ENCODE results near the gene PLCB1.
"Not testable (repeated sequence)": the region's sequence is repeated elsewhere in the genome, so short reads cannot be mapped to it uniquely, and the experiment has no call there.

The PLCB1 gene

GRCh38 chr20:8457978-8458377, 325.9 kb downstream of the PLCB1 start:
- no peaks in the 10 kb centered on the region for H3K9me2 ChIP-seq (replicated peaks; ENCODE audit: control insufficient read depth, low read length)
- H3K4me3 ChIP-seq (ENCODE audit: low read length): no peak overlapping the region
- H3K4me2 ChIP-seq (ENCODE audit: low read length): no peak overlapping the region
- no peaks in the 10 kb centered on the region for H3K79me2 ChIP-seq (ENCODE audit: control insufficient read depth, low read length)
- H3K9me3 ChIP-seq (ENCODE audit: control insufficient read depth, insufficient read depth, low read length): no peaks in the 10 kb centered on the region
- no peaks in the 10 kb centered on the region for H3K27me3 ChIP-seq (ENCODE audit: control insufficient read depth, low read length)
- no peak overlapping the region for H3K27ac ChIP-seq (ENCODE audit: low read depth, low read length)
- no peaks in the 10 kb centered on the region for H4K20me1 ChIP-seq (ENCODE audit: control insufficient read depth, insufficient read depth, low read depth, low read length)
- TF ChIP-seq EZH2phosphoT487 (IDR thresholded peaks at IDR 0.05; ENCODE audit: borderline replicate concordance, low read length) (no peak), CTCF (IDR thresholded peaks at IDR 0.05; ENCODE audit: low read depth, low read length, poor library complexity, severe bottlenecking) (no peak)
- no peaks in the 10 kb centered on the region for H3K4me1 ChIP-seq (ENCODE audit: control insufficient read depth, low read length)
- H3K36me3 ChIP-seq (ENCODE audit: control insufficient read depth, low read length): no peaks in the 10 kb centered on the region
- no peaks in the 10 kb centered on the region for H3F3A ChIP-seq (ENCODE audit: control insufficient read depth, insufficient read depth)

- no peaks in the 10 kb centered on the region for H4K20me1 ChIP-seq (ENCODE audit: control insufficient read depth, insufficient read depth, low read depth, low read length)
Observed at GRCh38 chr20:8461186-8461585, 329.1 kb downstream of the PLCB1 start.

GRCh38 chr20:8464368-8464767, 332.3 kb downstream of the PLCB1 start:
- Histone ChIP-seq H3K4me3 (ENCODE audit: low read length) (no peak overlapping the region), H4K20me1 (ENCODE audit: control insufficient read depth, insufficient read depth, low read depth, low read length) (no peaks in the 10 kb centered on the region), H3F3A (ENCODE audit: control insufficient read depth, insufficient read depth) (no peaks in the 10 kb centered on the region), H3K79me2 (ENCODE audit: control insufficient read depth, low read length) (no peaks in the 10 kb centered on the region), H3K9me3 (ENCODE audit: control insufficient read depth, insufficient read depth, low read length) (no peaks in the 10 kb centered on the region), H3K9me2 (replicated peaks; ENCODE audit: control insufficient read depth, low read length) (no peaks in the 10 kb centered on the region), H3K4me2 (ENCODE audit: low read length) (no peak overlapping the region), H3K36me3 (ENCODE audit: control insufficient read depth, low read length) (no peaks in the 10 kb centered on the region), H3K27me3 (ENCODE audit: control insufficient read depth, low read length) (no peaks in the 10 kb centered on the region), H3K4me1 (ENCODE audit: control insufficient read depth, low read length) (no peaks in the 10 kb centered on the region), H3K27ac (ENCODE audit: low read depth, low read length) (no peak overlapping the region)
- TF ChIP-seq EZH2phosphoT487 (IDR thresholded peaks at IDR 0.05; ENCODE audit: borderline replicate concordance, low read length): no peak
- no peak for TF ChIP-seq CTCF (IDR thresholded peaks at IDR 0.05; ENCODE audit: low read depth, low read length, poor library complexity, severe bottlenecking)

More at GRCh38 chr20:8461186-8461585, 329.1 kb downstream of the PLCB1 start:
- Histone ChIP-seq H3K4me2 (ENCODE audit: low read length) (no peak overlapping the region), H3K4me3 (ENCODE audit: low read length) (no peak overlapping the region), H3K36me3 (ENCODE audit: control insufficient read depth, low read length) (no peaks in the 10 kb centered on the region), H3K27ac (ENCODE audit: low read depth, low read length) (no peak overlapping the region), H3K79me2 (ENCODE audit: control insufficient read depth, low read length) (no peaks in the 10 kb centered on the region), H3F3A (ENCODE audit: control insufficient read depth, insufficient read depth) (no peaks in the 10 kb centered on the region), H3K9me2 (replicated peaks; ENCODE audit: control insufficient read depth, low read length) (no peaks in the 10 kb centered on the region), H3K4me1 (ENCODE audit: control insufficient read depth, low read length) (no peaks in the 10 kb centered on the region), H3K27me3 (ENCODE audit: control insufficient read depth, low read length) (no peaks in the 10 kb centered on the region), H3K9me3 (ENCODE audit: control insufficient read depth, insufficient read depth, low read length) (no peaks in the 10 kb centered on the region)
- no peak for TF ChIP-seq EZH2phosphoT487 (IDR thresholded peaks at IDR 0.05; ENCODE audit: borderline replicate concordance, low read length)
- TF ChIP-seq CTCF (IDR thresholded peaks at IDR 0.05; ENCODE audit: low read depth, low read length, poor library complexity, severe bottlenecking): no peak

- not testable (repeated sequence) for H3K79me2 ChIP-seq (ENCODE audit: control insufficient read depth, low read length); H3K4me1 ChIP-seq (ENCODE audit: control insufficient read depth, low read length); H3K36me3 ChIP-seq (ENCODE audit: control insufficient read depth, low read length); H3K9me3 ChIP-seq (ENCODE audit: control insufficient read depth, insufficient read depth, low read length); H3K9me2 ChIP-seq (replicated peaks; ENCODE audit: control insufficient read depth, low read length); H4K20me1 ChIP-seq (ENCODE audit: control insufficient read depth, insufficient read depth, low read depth, low read length); H3K4me2 ChIP-seq (ENCODE audit: low read length); H3K4me3 ChIP-seq (ENCODE audit: low read length); H3K27ac ChIP-seq (ENCODE audit: low read depth, low read length); H3K27me3 ChIP-seq (ENCODE audit: control insufficient read depth, low read length); H3F3A ChIP-seq (ENCODE audit: control insufficient read depth, insufficient read depth)
Observed at GRCh38 chr20:8466781-8467180, 334.7 kb downstream of the PLCB1 start.
